D721Med (cell line): ENCODE data around the gene RTN4RL1.
"Not testable (repeated sequence)": the region's sequence is repeated elsewhere in the genome, so short reads cannot be mapped to it uniquely, and the experiment has no call there.

Source experiments
- DNase-seq: peaks from one replicate; pipeline ENCODE4 v3.0.0; 2011; ENCODE audit warnings: low spot score; ENCODE audit not compliant: insufficient read length
- FAIRE-seq: peaks from 2 replicates; lab custom pipeline; 2011; peaks lifted over from hg19 to GRCh38; lab: Jason Lieb, UNC
- CTCF ChIP-seq: IDR thresholded peaks from 2 replicates; pipeline ENCODE4 v1.5.1; 2012; ENCODE audit warnings: mild to moderate bottlenecking, control low read depth; ENCODE audit not compliant: insufficient read depth; ENCODE audit errors: missing control alignments

The RTN4RL1 gene

GRCh38 chr17:2017274-2017941 is 7.7 kb downstream of the RTN4RL1 start:
- no peak for TF ChIP-seq CTCF
- no peak for DNase-seq
- no peak for FAIRE-seq

- TF ChIP-seq CTCF = no peak
- DNase-seq (no peak), FAIRE-seq (no peak)
Observed at GRCh38 chr17:2016494-2016893, 8.6 kb downstream of the RTN4RL1 start.

- FAIRE-seq (no peak), DNase-seq (no peak)
- TF ChIP-seq CTCF = no peak
Observed at GRCh38 chr17:2015314-2015713, 9.8 kb downstream of the RTN4RL1 start.

- DNase-seq (no peak), FAIRE-seq (no peak)
- TF ChIP-seq CTCF = no peak
Observed at GRCh38 chr17:2013994-2014317, 11.2 kb downstream of the RTN4RL1 start.

GRCh38 chr17:2013220-2013993 is 11.7 kb downstream of the RTN4RL1 start:
- not testable (repeated sequence) for DNase-seq

GRCh38 chr17:2012499-2012898 is 12.6 kb downstream of the RTN4RL1 start:
- FAIRE-seq (no peak), DNase-seq (no peak)
- no peak for TF ChIP-seq CTCF

More at GRCh38 chr17:2013220-2013993, 11.7 kb downstream of the RTN4RL1 start:
- FAIRE-seq = not testable (repeated sequence)

GRCh38 chr17:2011411-2012371 is 13.4 kb downstream of the RTN4RL1 start:
- DNase-seq = no peak
- no peak for FAIRE-seq
- no peak for TF ChIP-seq CTCF
